ENCODE results near the gene GGT6. TPM values are rescaled to one million over a fixed set of nuclear protein-coding genes. Genes with fewer than 3 reads are reported as not detected.
A peak's percentile ranks its signal among the peaks of the same experiment; 100 is the strongest.

The GGT6 gene
- polyA plus RNA-seq, 2 of the 4 experiments (the other 2 are of a cell fraction), result not detected

DNA sequence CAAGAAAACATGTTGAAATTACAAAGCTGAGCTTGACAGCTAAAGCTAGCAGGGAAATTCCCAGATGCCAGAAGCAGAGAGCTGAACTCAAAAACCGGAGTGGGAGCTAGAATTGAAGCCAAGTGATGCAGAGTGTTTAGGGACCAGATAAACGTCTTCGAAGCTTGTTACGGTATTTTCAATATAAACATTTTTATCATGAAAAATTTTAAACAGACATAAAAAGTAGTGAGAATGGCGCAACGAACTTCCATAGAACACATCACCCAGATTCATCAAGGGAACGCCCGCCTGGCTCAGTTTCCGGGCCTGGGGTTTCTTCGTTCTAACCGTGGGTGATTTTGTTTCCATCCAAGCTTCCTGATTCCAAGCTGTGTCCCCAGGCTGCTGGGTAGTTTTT lies 43.6 kb downstream of the GGT6 start:
- ATAC-seq (no peak), DNase-seq (ENCODE audit: low read depth in 1 of 2, low spot score in 1 of 2) (no peak), FAIRE-seq (no peak)
- H3K9me3 ChIP-seq, result no peaks in the 10 kb centered on the region
- ChIA-PET CTCF (interaction anchor here (0.7 to 2.1 kb wide), 9 partner anchors 8 to 471 kb away, joined by 3 to 4 read pairs (median 3); partner anchors contain the start of gene CAMTA2), POLR2A (interaction anchor here (1.0 kb wide), 1 partner anchor 18 kb away, joined by 3 read pairs; the partner anchor contains the start of gene SPNS2)
- no peak for TF ChIP-seq HOXA7 (CRISPR knock-in tag; IDR thresholded peaks at IDR 0.05)
- no peak for TF ChIP-seq CEBPB (IDR thresholded peaks at IDR 0.05)
- TF ChIP-seq EHF (CRISPR knock-in tag; IDR thresholded peaks at IDR 0.05), result no peak
- TF ChIP-seq EHMT2 (IDR thresholded peaks at IDR 0.05; ENCODE audit: low read depth), result no peak
- TF ChIP-seq FOSB (CRISPR knock-in tag; IDR thresholded peaks at IDR 0.05), result no peak
- TF ChIP-seq MYC (IDR thresholded peaks at IDR 0.05; ENCODE audit: borderline replicate concordance, low read length), result no peak
- TF ChIP-seq ZC3H11A (IDR thresholded peaks at IDR 0.05), result no peak
- no peak overlapping the region for H3K27ac ChIP-seq
- no peak overlapping the region for H3K4me2 ChIP-seq
- H3K4me1 ChIP-seq, result peaks cover 14% of the 10 kb centered on the region; the same call in 2 of the 3 replicates
- 84% methylated on average over 11 of the region's 11 CpGs for WGBS (ENCODE audit: missing lambda C conversion rate)
- H3K4me3 ChIP-seq, result no peak overlapping the region

DNA sequence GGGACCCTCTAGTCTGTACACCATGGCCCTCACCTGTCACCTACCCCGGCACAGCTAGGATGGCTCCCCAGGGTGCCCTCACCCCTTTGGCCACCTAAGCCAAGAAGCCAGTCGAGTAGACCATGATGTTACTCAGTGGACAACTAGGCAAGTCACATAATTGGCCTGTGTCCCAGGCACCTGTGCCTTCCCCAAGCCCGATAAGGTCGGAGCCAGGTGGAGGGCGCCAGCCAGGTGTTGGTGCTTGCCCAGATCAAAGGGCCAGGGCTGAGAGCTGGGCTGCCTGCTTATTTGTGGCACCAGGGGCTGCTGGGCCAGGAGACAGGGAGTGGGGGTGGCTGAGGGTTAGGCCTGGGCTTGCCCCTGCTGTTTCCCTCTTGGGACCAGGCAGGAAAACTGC lies 44.9 kb downstream of the GGT6 start:
- Histone ChIP-seq H3K27ac (0 out of 6 replicates have a peak overlapping the region, but pooled peaks of 1 of the 2 experiments have one; percentile 6), H3K4me2 (no peak overlapping the region), H3K9me3 (no peaks in the 10 kb centered on the region), H3K4me1 (peaks cover 1% of the 10 kb centered on the region; the same call in 1 of the 3 replicates), H3K4me3 (no peak overlapping the region)
- no peak for TF ChIP-seq MYC (IDR thresholded peaks at IDR 0.05; ENCODE audit: borderline replicate concordance, low read length)
- TF ChIP-seq EP300 (IDR thresholded peaks at IDR 0.05), result no peak
- TF ChIP-seq RCOR1 (IDR thresholded peaks at IDR 0.05; ENCODE audit: low read depth, low read length), result no peak
- TF ChIP-seq, protein P1, sequence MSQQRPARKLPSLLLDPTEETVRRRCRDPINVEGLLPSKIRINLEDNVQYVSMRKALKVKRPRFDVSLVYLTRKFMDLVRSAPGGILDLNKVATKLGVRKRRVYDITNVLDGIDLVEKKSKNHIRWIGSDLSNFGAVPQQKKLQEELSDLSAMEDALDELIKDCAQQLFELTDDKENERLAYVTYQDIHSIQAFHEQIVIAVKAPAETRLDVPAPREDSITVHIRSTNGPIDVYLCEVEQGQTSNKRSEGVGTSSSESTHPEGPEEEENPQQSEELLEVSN (IDR thresholded peaks at IDR 0.05; ENCODE audit: borderline replicate concordance, low read depth), result no peak
- TF ChIP-seq CEBPB (IDR thresholded peaks at IDR 0.05), result no peak
- TF ChIP-seq REST (IDR thresholded peaks at IDR 0.05), result no peak
- TF ChIP-seq MAFK (IDR thresholded peaks at IDR 0.05; ENCODE audit: partially characterized antibody), result no peak
- TF ChIP-seq EHF (CRISPR knock-in tag; IDR thresholded peaks at IDR 0.05), result no peak
- TF ChIP-seq TP53 (CRISPR knock-in tag; IDR thresholded peaks at IDR 0.05), result no peak
- TF ChIP-seq SMC3 (IDR thresholded peaks at IDR 0.05), result no peak
- TF ChIP-seq, protein P2, sequence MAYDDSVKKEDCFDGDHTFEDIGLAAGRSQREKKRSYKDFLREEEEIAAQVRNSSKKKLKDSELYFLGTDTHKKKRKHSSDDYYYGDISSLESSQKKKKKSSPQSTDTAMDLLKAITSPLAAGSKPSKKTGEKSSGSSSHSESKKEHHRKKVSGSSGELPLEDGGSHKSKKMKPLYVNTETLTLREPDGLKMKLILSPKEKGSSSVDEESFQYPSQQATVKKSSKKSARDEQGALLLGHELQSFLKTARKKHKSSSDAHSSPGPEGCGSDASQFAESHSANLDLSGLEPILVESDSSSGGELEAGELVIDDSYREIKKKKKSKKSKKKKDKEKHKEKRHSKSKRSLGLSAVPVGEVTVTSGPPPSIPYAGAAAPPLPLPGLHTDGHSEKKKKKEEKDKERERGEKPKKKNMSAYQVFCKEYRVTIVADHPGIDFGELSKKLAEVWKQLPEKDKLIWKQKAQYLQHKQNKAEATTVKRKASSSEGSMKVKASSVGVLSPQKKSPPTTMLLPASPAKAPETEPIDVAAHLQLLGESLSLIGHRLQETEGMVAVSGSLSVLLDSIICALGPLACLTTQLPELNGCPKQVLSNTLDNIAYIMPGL (CRISPR knock-in tag; IDR thresholded peaks at IDR 0.05; ENCODE audit: borderline replicate concordance), result no peak
- TF ChIP-seq ESRRA (IDR thresholded peaks at IDR 0.05; ENCODE audit: borderline replicate concordance, low read length), result no peak
- ChIA-PET POLR2A (no interaction called here), CTCF (interaction anchor here (0.6 to 1.9 kb wide), 5 partner anchors 10 to 677 kb away, joined by 3 to 4 read pairs (median 3); no protein-coding TSS in a partner anchor)
- FAIRE-seq (no peak), DNase-seq (ENCODE audit: low read depth in 1 of 2, low spot score in 1 of 2) (no peak), ATAC-seq (no peak)
- WGBS (ENCODE audit: missing lambda C conversion rate), result 85% methylated on average over 5 of the region's 5 CpGs

GRCh38 chr17:4514779-4515178 lies 45.6 kb downstream of the GGT6 start:
- WGBS (ENCODE audit: missing lambda C conversion rate), result 84% methylated on average over 11 of the region's 11 CpGs
- Histone ChIP-seq H3K9me3 (no peaks in the 10 kb centered on the region), H3K4me2 (no peak overlapping the region), H3K4me3 (no peak overlapping the region), H3K4me1 (no peaks in the 10 kb centered on the region), H3K27ac (no peak overlapping the region)
- no peak for FAIRE-seq
- ATAC-seq, result no peak
- DNase-seq (ENCODE audit: low read depth in 1 of 2, low spot score in 1 of 2), result no peak
- CTCF ChIA-PET, result interaction anchor here (1.2 to 1.6 kb wide), 2 partner anchors 18 to 678 kb away, joined by 3 to 6 read pairs; no protein-coding TSS in a partner anchor
- POLR2A ChIA-PET, result no interaction called here
- no peak for TF ChIP-seq RFX5 (IDR thresholded peaks at IDR 0.05)
- no peak for TF ChIP-seq TP53 (CRISPR knock-in tag; IDR thresholded peaks at IDR 0.05)
- TF ChIP-seq, protein P3, sequence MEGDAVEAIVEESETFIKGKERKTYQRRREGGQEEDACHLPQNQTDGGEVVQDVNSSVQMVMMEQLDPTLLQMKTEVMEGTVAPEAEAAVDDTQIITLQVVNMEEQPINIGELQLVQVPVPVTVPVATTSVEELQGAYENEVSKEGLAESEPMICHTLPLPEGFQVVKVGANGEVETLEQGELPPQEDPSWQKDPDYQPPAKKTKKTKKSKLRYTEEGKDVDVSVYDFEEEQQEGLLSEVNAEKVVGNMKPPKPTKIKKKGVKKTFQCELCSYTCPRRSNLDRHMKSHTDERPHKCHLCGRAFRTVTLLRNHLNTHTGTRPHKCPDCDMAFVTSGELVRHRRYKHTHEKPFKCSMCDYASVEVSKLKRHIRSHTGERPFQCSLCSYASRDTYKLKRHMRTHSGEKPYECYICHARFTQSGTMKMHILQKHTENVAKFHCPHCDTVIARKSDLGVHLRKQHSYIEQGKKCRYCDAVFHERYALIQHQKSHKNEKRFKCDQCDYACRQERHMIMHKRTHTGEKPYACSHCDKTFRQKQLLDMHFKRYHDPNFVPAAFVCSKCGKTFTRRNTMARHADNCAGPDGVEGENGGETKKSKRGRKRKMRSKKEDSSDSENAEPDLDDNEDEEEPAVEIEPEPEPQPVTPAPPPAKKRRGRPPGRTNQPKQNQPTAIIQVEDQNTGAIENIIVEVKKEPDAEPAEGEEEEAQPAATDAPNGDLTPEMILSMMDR (IDR thresholded peaks at IDR 0.05), result no peak
- no peak for TF ChIP-seq RARB (CRISPR knock-in tag; IDR thresholded peaks at IDR 0.05)
- TF ChIP-seq ZNF302 (CRISPR knock-in tag; IDR thresholded peaks at IDR 0.05), result no peak
- TF ChIP-seq, protein P1 (IDR thresholded peaks at IDR 0.05; ENCODE audit: borderline replicate concordance, low read depth), result no peak
- no peak for TF ChIP-seq ATOH8 (CRISPR knock-in tag; IDR thresholded peaks at IDR 0.05; ENCODE audit: low read depth)
